Airway epithelial cell (primary cell): Measurements from ENCODE around the gene MORN5. TPM values are rescaled to one million over a fixed set of nuclear protein-coding genes. Genes with fewer than 3 reads are reported as not detected.

Source experiments
- total RNA-seq: library from RNA; depleted of rRNA; stranded (reverse); fragments of >200 nt; gene quantifications from 2 replicates; pipeline ENCODE4 v1.2.3, GENCODE V29; 2015

The MORN5 gene
- not detected in 2 replicates for total RNA-seq

DNA sequence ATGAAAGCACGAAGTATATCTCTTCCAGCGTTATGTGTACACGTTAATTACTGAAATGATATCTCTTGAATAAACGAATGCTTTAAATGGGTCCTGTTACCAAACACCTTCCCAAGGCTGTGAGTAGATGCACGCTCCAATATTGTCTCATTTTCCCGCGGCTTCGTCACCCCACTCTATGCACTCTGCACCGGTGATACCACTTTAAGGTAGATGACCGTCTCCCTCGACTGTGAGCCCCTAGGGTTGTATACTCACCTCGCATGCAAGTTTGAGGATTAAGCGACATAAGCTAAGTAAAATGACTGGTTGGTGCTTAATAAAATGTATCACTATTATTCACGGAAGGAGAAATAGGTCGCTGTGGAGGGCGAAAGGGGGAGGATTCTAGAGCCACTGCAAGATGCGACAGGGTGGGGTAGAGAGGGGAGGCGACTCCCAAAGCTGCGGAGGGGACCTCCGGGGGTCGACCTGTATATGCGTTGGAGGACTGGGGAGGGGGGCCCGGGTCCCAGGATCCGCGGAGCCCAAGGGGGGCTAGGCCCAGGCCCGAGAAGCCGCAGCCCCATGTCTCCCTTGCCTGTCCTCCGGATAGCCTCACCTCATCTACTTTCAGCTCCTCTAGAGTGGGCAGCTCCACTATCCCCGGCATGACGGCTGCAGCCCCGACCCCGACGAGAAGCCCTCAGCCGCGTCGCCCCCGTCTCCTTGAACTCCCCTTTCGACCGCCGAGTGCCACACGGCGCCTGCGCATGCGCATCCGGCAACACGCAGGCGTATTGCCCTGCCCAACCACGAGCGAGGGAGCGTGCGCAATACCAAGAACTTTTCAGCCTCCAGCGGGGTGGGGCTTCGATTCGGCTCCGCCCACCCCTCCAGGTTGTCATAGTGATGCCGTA is at the start of gene MORN5, which contains the start of gene NDUFA8:
Gene MORN5, plus strand, starts transcription at position 883 of the 899 bp plus-strand sequence. CDS start 65 bp downstream, outside the sequence.
Gene NDUFA8, minus strand, starts transcription at position 754 of the 899 bp plus-strand sequence. Its CDS starts 102 bp downstream, at position 652.

DNA sequence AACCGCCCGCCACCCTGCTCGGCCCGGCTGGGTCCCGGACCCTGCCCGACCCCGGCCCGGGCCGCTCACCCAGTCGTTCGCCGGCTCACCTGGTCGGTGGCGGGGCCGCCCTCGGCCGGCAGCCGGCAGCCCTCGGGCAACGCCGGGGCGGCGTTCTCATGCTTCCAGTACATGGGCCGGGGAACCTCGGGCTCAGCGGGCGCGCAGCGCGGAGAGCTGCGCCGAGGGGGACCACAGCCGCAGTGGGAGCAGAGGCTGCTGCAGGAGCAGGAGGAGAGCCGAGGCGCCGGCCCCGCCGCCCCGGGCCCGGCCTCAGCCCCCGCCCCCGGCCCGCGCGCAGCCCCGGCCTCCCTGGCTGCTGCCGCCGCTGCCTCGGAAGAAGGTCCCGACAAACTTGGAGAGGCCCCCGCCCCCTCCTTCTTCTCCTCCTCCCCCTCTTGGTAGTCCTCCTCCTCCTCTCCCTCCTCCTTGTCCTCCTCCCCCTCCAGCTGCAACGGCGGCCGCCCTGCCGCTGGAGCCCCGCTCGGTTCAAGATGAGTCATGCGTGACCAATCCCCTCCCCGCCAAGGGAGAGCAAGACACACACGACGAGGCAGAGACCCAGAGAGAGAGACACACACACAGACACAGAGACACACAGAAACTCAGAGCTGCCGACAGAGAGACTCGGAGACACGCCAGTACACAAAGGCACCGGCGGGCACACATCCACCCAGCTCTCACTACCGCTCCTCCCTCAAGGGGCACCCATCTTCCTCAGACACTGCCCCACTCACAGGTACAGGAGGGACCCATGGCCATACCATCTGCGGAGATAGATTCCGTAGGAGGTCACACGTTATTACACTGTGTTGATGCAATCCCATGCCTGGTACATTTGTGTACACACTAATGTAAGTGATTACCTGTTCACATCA is 69.1 kb downstream of the MORN5 start, which contains the start of gene LHX6:
Gene LHX6, minus strand, starts transcription at position 390 of the 917 bp plus-strand sequence. Its CDS starts 217 bp downstream, at position 173.

Other genes with a start within 250 kb of the MORN5 start
- gene TTLL11, start 66.6 kb upstream of the MORN5 start, total RNA-seq, result 5.1 and 6.2 TPM in 2 replicates
- 62.1 and 63.2 TPM in 2 replicates for gene NDUFA8, start 129 bp upstream of the MORN5 start, total RNA-seq
- 0.42 TPM in 1 of 2 replicates, not detected in the other for gene LHX6, start 69.0 kb downstream of the MORN5 start, total RNA-seq
- 5.5 and 11.4 TPM in 2 replicates for gene RBM18, start 104.9 kb downstream of the MORN5 start, total RNA-seq
- gene MRRF, start 105.0 kb downstream of the MORN5 start, total RNA-seq, result 37.6 and 48.5 TPM in 2 replicates
- gene PTGS1, start 211.1 kb downstream of the MORN5 start, total RNA-seq, result 4.2 and 4.7 TPM in 2 replicates